GM19099 (cell line): ENCODE data around the gene ZFHX3.

Experiments used
- POLR2A ChIP-seq: IDR thresholded peaks from 3 replicates; pipeline ENCODE4 v1.6.1; 2011; ENCODE audit warnings: low read depth; ENCODE audit not compliant: insufficient read length; ENCODE audit errors: extremely low read depth

Gene ZFHX3

GRCh38 chr16:73013974-73014373 lies 34.0 kb downstream of the ZFHX3 start:
- TF ChIP-seq POLR2A, result no peak

- no peak for TF ChIP-seq POLR2A
Measured at GRCh38 chr16:73012341-73012740, 35.6 kb downstream of the ZFHX3 start.

GRCh38 chr16:73011926-73012325 lies 36.0 kb downstream of the ZFHX3 start:
- TF ChIP-seq POLR2A, result no peak

- no peak for TF ChIP-seq POLR2A
Measured at GRCh38 chr16:73010150-73010676, 37.7 kb downstream of the ZFHX3 start.

- TF ChIP-seq POLR2A, result no peak
Measured at GRCh38 chr16:73006026-73006425, 41.9 kb downstream of the ZFHX3 start.

- TF ChIP-seq POLR2A, result no peak
Measured at GRCh38 chr16:73002866-73003265, 45.1 kb downstream of the ZFHX3 start.

- no peak for TF ChIP-seq POLR2A
Measured at GRCh38 chr16:73000907-73001521, 46.9 kb downstream of the ZFHX3 start.

GRCh38 chr16:73000020-73000906 lies 47.7 kb downstream of the ZFHX3 start:
- TF ChIP-seq POLR2A, result no peak

GRCh38 chr16:72999541-73000019 lies 48.3 kb downstream of the ZFHX3 start:
- no peak for TF ChIP-seq POLR2A

- no peak for TF ChIP-seq POLR2A
Measured at GRCh38 chr16:72997141-72997542, 50.8 kb downstream of the ZFHX3 start.

GRCh38 chr16:72996291-72997062 lies 51.5 kb downstream of the ZFHX3 start:
- TF ChIP-seq POLR2A, result no peak

GRCh38 chr16:72995151-72995881 lies 52.6 kb downstream of the ZFHX3 start:
- TF ChIP-seq POLR2A, result no peak

GRCh38 chr16:72992142-72992601 lies 55.8 kb downstream of the ZFHX3 start:
- TF ChIP-seq POLR2A, result no peak

- TF ChIP-seq POLR2A, result no peak
Measured at GRCh38 chr16:72991644-72992043, 56.3 kb downstream of the ZFHX3 start.
